GM21528 (cell line): ENCODE data around the gene TMEM38B.

ENCODE experiments used
- ATAC-seq: cut with Tn5 transposase; IDR thresholded peaks from one replicate; pipeline ENCODE4 v1.9.1; 2021; ENCODE audit warnings: mild to moderate bottlenecking, moderate library complexity; ENCODE audit not compliant: unreplicated experiment, low FRiP score

The TMEM38B gene

DNA sequence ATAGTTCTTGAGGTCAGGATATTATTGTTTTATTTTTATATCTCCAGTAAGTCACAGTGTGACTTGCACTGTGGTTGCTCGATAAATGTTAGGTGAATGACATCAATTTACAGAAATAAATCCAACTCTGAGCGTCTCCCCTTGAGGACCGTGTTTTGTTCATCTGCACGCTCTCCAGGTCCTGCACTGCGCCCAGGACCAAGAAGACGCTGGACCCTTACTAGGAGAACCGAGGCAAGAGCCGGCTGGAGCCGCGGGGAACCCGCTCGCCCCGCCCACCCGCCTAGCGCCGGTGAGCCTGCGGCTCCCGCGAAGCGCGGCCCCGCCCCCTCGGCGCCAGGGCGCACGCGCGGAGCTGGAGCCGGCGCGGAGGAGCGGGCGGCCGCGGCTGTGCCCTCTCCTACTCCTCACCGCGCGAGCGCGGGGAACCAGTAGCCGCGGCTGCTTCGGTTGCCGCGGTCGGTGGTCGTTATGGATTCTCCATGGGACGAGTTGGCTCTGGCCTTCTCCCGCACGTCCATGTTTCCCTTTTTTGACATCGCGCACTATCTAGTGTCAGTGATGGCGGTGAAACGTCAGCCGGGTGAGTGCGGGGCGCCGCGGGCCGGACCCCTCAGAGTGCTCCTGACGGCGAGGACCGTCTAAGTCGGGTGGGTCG, at the start of gene TMEM38B:
TMEM38B (plus strand) TSS at position 352 of the 658 bp plus-strand sequence; CDS start at position 472, 120 bp downstream.
- peak; percentile 83 for ATAC-seq

DNA sequence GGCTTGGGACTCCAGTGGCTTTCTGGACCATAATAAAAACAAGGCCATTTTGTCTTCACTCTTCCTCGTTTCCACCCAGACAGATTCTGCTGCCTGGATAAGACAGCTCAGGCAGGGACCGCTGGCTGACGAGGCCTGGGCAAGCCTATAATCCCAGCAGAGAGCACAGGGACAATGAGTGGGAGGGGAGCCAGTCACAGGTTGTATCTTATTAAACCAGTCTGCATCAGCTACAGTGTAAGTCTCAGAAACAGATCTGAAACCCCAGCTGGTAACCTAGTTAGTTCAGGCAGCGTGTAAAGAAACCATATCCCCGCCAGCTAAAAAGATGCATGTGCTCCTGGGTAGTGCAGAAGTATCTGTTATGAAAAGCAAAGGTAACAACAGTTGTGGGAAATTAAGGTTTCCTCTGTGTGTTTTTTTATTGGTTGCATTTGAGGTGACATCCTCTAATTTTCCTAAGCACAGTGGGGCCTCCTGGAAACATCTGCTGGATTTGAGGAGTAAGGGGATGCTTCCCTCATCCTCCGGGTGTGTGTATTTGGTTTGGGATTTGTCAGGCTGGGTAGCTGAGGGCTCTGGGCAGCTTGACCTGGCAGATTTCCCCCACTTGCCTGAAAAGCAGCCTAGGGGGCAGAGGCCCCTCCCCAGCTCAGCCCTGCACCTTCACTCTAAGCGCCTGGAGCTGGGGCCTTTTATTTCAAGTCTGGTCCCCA, 47.3 kb upstream of the TMEM38B start:
- no peak for ATAC-seq

- ATAC-seq, result no peak
Measured at GRCh38 chr9:105647595-105648349, 46.6 kb upstream of the TMEM38B start.

DNA sequence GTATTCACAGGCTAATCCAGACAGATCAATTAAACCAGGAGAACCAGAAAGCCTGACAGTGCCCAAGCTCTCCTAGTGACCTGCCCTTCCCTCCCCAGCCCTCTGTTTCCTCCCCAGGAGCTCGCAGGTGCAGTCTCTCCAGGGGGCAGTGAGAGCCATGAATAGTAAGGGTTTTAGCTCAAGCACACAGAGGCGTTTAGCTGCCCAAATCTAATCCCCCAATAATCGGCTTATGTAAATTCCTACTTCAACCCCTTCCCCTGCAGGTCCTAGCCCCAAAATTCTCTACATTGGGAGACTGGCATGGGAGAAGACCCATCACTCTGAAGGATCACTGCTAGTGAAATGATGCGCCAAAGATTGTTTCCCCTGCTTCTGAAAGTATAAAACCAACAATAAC, 42.5 kb upstream of the TMEM38B start:
- no peak for ATAC-seq

- ATAC-seq, result peak; percentile 62
Measured at GRCh38 chr9:105656131-105656921, 38.0 kb upstream of the TMEM38B start.

DNA sequence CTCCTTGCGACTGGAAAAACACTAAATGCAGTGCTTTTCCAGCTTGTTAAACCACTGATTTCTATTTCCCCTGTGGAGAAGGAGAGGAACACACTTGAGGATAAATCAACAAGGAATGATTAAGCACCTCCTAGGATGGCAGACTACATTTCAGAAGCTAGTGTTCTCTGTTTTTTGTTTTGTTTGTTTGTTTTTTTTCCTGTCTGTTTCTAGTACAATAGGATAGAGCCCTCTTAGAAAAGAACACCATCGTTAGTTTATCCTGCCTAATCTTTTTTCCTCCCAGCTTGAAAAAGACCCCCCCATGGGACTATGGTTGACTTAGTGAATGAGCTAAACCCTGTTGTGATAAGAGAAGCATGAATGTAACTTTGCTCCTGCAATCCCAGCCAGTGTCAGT, 36.0 kb upstream of the TMEM38B start:
- no peak for ATAC-seq

DNA sequence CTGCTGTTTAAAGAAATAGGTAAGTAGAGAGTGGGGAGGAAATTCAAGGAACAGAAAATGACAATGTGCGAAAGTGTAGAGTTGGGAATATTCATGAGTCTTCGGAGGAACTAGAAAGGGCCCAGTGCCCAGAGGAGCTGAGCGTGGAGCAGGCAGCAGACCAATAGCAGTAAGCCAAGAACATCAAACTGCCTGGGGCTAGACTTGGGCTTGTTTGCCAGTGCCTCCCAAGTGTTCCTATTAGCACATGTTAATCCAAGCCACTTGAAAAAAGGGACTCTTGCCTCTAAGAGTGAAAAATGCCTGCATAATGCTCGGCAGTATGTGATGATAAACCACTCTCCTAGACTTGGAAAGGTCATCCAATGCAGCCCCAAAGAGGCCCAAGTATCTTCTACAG, 33.3 kb upstream of the TMEM38B start:
- no peak for ATAC-seq

DNA sequence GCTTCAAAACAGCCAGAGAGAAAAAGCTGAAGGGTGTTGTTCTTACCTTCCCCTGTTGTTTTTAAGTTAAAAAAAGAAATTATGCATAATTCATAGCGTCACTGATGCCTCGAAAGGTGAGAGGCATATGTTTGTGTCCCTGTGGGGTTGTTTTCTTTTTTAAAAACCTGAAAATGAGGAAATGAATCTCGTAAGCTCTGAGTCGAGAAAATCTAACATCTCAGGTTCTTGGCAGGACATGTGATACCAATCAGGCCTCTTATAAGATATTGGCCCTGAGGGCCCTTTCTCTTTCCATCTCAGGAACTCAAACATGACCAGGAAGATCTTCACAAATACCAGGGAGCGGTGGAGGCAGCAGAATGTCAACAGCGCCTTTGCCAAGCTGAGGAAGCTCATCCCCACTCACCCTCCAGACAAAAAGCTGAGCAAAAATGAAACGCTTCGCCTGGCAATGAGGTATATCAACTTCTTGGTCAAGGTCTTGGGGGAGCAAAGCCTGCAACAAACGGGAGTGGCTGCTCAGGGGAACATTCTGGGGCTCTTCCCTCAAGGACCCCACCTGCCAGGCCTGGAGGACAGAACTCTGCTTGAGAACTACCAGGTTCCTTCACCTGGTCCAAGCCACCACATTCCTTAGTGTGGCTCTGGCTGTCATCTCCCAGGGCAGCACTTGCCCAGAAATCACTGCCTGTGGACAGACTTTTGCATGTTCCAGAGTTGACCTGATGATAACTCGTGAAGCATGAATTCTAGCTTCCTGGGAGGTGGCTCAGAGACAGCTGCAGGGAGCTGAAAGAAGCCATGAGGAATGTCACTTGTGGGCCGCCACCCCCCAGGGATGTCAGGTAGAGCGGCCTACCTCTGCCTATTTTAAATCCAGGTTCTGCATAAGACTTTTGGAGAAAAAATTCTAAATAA, 31.9 kb upstream of the TMEM38B start, which contains the start of gene TAL2:
TAL2 (plus strand) TSS at position 274 of the 921 bp plus-strand sequence; CDS start at position 314, 40 bp downstream.
- peak; percentile 82 for ATAC-seq

GRCh38 chr9:105663914-105664313, 30.4 kb upstream of the TMEM38B start:
- no peak for ATAC-seq

GRCh38 chr9:105667867-105668266, 26.5 kb upstream of the TMEM38B start:
- ATAC-seq, result no peak

DNA sequence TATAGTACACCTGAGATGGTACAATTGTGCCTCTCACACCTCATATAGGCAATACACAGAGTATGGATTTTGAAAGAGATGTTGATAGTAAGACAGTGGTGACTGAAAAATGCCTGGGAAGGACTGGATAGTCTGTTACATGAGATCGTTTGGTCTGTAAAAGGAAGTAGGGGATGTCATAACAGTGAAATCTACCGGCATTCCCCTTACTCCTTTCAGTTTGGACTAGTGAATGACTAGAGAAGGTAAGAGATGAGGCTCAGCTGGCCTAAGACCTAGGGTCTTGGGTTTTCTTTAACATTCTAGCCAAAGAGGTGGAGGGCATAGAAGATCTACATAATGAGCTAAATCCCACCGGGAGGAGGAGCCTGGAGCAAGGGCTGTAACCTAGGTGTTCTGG, 24.0 kb upstream of the TMEM38B start:
- no peak for ATAC-seq

DNA sequence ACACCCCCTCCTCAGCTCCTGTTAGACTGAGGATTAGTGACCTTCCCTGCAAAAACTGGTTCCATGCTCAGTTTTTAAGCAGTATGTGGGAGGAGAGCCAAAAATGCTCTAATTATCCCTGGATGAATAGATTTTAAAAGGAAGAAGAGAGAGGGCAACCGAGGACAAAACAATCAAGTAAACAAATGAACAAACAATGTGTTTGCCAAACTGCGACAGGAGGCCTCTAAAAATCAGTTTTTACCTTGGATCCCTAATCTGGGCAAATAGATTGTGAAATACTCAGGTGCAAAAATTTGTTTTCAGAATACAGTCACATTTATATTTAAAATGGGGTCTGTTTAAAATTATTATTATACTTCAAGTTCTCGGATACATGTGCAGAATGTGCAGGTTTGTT, 23.6 kb upstream of the TMEM38B start:
- ATAC-seq, result no peak

GRCh38 chr9:105672711-105673234, 21.6 kb upstream of the TMEM38B start:
- ATAC-seq, result peak; percentile 54

GRCh38 chr9:105673850-105674387, 20.4 kb upstream of the TMEM38B start:
- no peak for ATAC-seq

- ATAC-seq, result no peak
Measured at GRCh38 chr9:105676351-105676923, 17.9 kb upstream of the TMEM38B start.

DNA sequence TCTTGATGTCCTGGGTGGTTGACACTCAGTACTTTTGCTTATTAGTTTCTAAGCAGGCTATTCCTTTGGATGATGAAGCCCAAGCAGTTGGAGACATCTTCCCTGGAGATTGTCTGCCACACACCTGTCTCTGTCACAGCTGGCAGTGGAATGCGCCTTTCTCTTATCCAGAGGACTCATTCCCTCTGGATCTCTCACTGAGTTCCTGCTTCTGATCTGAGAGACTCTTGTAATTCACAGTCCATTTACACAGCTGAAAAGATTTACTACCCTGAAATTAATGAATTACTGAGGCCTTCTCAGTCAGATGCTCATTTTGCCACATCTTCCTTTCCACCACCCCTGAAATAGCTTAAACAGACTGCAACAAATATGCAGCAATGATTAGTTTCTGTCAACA, 16.2 kb upstream of the TMEM38B start:
- no peak for ATAC-seq

DNA sequence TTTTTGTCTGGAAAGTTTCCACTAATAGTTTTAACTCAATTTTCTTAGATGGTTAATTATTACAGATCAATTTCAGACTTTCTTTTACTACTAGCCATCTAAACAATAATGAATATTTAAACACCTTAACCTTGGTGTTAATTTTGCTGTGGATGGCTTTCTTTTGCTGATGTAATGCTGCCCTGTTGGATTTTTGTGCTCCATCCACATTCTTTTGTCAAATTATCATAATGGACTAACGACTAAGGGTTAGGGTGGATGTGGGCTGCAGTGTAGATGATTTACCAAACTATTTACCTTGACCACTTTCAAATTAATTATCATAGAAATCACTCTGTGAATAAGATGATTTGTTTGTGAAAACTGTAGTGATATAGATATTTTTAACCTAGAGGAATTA, 15.6 kb upstream of the TMEM38B start:
- ATAC-seq, result no peak

DNA sequence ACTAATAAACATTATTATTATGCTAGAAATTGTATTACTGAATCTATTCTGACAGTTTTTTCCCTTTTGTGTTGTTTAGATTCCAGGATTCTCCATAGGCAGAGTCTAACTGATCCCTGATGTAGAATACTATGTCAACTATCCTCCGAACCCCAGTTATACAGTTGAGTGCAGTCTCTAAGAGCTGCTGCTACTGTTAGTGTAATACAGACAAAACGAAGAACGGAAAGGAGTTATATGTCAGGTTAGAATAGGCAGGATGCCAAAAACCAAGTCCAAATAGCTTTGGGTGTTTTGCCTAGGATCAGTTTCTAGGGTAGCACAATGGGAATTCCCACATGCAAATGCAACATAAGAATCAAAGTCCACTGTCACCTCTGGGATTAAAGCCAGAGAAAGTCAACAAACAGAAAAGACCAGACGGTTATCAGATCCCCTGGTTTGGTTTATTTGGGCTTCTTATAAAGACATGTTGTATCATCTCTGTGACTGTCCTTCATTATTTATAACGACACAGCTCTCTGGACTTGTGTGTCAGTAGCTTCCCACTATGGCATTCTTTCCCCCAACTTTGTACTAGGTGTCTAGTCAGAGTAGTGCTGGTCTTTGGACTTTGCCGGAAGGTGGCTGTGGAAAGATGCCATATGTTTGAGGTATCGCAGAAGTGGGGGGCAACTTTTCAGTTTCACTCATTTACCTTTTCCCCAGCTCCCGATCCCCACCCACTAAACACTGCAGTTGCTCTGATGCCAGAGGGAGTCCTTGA, 14.9 kb upstream of the TMEM38B start:
- no peak for ATAC-seq
